Stimulated activated CD4-positive, alpha-beta T cell treated with anti-CD3 and anti-CD28 coated beads, Interleukin-2, amount 100 ng/mL, for 24 hours (primary cell): Measurements from ENCODE around the gene ARF3.

Source experiments
- DNase-seq, 2 donors: peaks; one replicate each; pipeline ENCODE4 v3.0.0-alpha.2; 2020

ARF3 gene

DNA sequence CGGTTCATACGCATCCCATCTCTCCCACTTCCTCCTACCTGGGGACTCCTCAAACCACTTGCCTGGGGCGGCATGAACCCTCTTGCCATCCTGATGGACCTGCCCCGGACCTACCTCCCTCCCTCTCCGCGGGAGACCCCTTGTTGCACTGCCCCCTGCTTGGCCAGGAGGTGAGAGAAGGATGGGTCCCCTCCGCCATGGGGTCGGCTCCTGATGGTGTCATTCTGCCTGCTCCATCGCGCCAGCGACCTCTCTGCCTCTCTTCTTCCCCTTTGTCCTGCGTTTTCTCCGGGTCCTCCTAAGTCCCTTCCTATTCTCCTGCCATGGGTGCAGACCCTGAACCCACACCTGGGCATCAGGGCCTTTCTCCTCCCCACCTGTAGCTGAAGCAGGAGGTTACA, 24.5 kb upstream of the ARF3 start:
- DNase-seq: no peak

GRCh38 chr12:48980953-48981756, 23.9 kb upstream of the ARF3 start:
- peak in 1 of 2 donors; percentile 45 for DNase-seq

GRCh38 chr12:48980389-48980952, 23.2 kb upstream of the ARF3 start:
- peak in 1 of 2 donors; percentile 47 for DNase-seq

GRCh38 chr12:48979602-48980388, 22.5 kb upstream of the ARF3 start:
- peak in 1 of 2 donors; percentile 28 for DNase-seq

- DNase-seq: peak in 1 of 2 donors; percentile 21
Measured at GRCh38 chr12:48978741-48979601, 21.7 kb upstream of the ARF3 start.

GRCh38 chr12:48978291-48978740, 21.0 kb upstream of the ARF3 start, which contains the start of gene WNT1:
Gene WNT1 (plus strand): TSS chr12:48978322. CDS start chr12:48978651, 329 bp downstream.
- DNase-seq: peak in 1 of 2 donors; percentile 26

DNA sequence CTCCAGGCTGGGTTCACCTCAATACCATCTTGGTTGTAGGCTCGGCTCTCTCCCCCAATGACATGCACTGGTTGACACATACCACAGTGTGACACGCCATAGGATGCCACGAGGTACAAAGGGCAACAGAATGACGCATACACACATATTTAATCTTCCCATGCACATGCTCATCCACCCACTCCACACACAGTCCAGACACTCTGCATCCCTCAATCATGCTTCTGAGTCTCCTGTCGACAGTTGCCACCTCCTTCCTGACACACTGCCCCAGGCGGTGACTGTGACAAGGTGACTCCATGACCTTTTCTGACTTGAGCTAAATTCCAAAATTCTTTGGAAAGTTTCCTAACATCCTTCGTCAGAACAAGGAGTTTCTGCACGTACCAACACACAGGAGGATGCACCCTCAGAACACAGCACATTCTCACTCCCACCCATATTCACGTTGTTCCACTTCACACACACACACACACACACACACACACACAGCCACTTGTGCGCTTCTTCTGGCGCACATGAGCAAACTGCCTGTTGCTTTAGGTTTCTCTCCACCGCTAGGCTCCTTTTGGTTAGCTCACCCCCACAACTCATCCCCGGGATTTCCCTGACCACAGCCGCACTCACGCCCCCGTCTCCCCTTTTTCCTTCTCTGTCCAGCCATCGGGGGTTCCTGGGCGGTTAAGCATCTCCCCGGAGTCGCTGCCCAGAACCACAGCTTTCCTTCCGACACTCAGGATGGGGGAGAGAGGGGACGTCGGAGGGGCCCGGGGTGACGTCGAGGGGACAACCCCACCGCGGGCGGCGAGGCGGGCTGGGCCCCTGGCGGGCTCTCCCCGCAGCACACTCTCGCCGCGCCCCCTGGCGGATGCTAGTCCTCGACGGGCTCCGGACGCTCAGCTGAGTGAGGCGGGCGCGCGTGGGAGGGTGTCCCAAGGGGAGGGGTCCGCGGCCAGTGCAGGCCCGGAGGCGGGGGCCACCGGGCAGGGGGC, 20.3 kb upstream of the ARF3 start:
- peak; percentile 86 to 90 for DNase-seq

DNA sequence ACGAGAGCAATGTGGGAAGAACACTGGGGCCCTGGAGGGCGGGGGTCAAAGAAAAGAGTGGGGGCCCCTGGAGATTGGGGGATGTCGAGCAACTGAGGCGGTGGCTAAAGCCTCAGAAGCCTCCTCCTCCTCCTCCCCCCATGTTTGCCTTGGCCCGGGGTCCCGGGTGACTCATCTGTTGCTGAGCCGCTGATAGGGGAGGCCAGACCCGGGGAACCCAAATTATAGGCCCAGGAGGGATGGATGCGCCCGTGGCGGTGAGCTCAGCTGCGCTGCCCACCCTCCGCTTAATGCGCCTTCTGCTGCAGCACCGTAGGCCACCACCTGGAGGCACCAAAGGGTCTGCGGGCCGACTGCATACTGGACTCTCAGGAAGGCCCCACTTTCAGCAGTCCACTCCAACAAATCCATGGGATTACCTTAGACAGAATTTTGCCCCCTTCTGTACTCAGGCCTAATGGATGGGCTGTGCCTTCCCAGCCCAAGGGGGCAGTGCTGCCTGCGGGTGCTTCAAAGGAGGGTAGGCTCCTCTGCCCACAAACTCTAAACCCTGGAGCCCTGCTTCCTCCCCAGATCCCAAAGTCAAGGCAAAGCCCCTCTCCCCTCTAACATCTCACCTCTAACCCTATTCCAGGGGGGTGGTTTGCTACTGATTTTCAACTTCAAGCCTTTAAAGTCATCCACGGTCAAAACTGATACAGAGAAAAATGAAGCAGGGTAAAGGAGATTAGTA, 16.8 kb upstream of the ARF3 start:
- DNase-seq: peak; percentile 52 to 57

- no peak for DNase-seq
Measured at GRCh38 chr12:48973531-48973930, 16.2 kb upstream of the ARF3 start.

- no peak for DNase-seq
Measured at GRCh38 chr12:48972952-48973483, 15.7 kb upstream of the ARF3 start.

DNA sequence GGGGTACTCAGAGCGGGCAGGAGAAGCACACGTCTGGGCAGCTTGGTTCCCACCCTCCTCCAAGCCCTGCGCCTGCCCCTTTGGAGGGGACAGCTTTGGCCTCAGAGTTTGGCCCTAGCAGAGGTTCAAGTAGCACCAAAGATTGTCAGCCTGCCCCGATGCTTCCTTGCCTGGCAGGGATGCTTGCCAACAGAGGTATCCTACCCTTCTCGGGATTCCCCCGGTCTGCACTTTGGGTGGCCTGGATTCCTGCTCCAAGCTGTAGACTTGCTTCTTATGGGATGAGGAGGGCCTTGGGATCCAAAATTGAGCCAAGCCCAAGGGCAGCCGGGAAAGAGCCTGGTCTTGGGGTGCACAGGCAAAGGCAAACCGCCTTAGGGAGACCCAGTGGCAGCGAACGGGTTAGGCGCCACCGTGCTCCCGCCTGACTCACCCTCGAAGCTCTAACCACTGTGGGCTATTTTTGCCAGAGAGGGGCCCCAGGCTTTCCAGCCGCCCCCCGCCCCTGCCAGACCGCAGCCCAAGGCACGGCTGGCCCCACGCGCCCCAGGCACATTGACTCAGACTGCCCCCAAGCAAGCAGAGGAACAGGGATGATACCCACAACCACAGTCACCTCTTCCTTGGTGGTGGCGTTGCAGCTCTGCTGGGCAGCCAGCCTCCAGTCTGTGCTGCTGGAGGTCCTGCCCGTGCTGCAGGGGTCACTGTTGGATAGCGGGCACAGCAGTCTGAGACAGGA, 15.1 kb upstream of the ARF3 start:
- DNase-seq: peak; percentile 45 to 59

DNA sequence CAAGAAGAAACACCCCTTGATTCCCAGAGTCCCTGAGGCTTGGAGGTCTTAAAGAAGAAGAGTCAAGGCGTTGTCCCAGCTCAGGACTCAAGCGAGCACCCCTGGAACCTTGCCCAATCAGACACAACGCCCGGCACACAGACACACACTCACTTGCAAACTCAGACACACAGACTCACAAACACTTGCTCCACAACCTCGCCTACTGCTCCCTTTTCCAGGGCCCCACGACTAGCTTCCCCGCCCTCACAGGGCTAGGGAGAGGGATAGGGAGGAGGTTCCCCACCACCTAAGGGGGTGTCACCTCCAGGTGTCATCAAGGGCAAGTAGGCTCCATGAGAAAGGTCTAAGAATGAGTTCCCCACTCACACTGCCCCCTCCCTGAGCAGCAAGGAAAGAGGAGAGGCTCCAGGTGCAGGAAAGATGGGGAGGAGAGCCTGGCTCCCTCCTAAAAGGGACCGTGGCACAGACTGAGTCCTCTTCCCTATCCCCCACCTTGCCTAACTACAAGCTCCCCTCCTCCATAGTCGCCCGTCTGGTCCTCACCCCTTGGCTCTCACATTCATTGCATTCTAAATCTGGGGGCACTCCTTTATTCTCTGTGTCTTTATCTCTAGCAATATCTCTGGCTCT, 13.5 kb upstream of the ARF3 start:
- DNase-seq: no peak

DNA sequence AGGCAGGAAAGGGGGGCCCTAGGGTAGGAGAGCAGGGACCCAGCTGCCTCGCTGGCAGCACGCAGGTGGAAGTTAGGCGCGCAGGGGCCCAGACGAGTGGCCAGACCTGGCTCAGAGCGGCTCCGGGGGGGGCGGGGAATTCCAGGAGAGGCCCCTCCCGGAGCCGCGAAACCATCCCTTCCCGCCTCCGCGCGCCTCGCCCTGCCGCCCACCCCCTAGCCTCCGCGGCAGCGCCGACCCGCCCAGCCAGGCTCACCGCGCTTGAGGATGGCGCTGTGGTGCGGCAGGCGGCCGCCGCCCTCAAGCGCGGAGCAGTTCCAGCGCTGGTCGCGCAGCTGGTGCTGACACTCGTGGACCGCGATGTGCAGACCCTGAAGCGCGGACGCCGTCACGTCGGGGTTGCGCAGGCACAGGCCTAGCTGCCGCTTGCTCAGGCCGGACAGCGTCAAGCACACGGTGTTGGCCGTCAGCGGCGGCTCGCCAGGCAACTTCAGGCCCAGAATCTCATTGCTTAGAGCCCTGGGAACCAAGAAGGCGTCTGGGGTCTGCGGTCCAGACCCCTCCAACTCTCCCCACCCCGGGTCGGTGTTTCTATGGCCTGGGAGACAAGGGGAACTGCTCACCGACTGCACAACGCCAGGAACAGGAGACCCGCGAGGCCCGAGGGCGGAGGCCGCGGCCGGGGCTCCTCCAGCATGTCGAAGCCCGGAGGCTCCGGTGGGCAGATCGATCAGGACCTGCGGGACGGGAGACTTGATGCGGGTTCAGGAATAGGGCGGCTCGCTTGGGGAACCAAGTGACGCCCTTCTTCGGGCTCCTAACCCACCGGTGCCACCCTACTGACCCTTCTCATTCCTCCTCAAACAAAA, 12.8 kb upstream of the ARF3 start:
- DNase-seq: peak; percentile 45 to 53

GRCh38 chr12:48969160-48969771, 12.0 kb upstream of the ARF3 start:
- DNase-seq: no peak

DNA sequence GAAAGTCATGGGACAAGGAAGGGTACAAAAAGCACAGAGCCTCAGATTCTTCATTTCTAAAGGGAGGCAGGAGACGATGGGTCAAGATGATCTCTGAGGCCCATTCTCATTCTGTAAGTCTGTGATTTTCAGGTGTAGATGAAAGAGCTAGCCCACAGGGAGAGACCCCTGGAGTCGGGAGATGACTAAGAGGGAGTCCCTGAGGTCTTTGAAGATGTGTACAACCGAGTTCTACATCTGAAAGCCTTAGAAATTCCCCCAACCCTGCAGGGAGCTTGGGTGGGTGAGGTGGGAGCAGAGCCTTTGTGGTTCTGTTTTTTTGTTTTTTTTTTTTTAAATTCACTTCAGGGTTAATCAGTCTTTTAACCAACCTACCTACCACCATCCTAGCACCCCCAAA, 11.2 kb upstream of the ARF3 start:
- DNase-seq: no peak

- DNase-seq: no peak
Measured at GRCh38 chr12:48967991-48968390, 10.7 kb upstream of the ARF3 start.

DNA sequence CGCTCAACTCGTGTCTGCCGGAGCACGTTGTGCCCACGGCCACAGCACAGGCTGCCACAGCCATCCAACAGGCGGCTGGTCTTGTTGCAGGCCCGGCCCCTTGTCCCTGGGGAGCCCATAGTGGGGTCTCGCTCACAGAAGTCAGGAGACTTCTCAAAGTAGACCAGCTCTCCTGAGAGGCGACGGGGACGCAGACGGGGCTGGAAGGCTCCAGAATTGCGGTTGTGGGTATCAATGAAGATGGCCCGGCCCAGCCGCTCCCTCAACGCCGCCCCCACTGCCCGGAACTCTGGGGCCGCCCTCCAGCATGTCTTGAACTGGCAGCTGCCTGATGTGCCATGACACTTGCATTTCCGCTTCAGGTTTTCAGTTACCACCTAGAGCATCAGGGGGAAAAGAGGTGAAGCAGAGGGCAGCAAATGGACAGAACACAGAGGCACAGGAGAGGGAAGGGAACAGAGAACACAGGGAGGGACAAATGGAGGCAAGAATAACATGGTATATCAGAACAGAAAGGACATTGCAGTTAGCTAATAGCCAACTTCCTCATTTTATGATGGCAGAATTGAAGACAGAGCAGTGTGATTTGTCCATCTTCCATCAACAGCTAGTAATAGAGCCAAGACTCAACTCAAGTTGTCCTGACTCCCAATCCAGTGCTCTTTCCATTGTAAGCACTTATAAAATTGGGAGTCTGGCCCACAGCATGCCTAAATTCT, 9.0 kb upstream of the ARF3 start:
- no peak for DNase-seq
